MM.1S (cell line): Measurements from ENCODE around the gene ARHGAP42.
"Not testable (repeated sequence)": the region's sequence is repeated elsewhere in the genome, so short reads cannot be mapped to it uniquely, and the experiment has no call there.

Experiments used
- CTCF ChIP-seq: fragments of 300-600 bp; sonication (generic); IDR thresholded peaks from 2 replicates; pipeline ENCODE4 v1.5.1; 2016; ENCODE audit warnings: antibody characterized with exemption, low read length, mixed read lengths
- EZH2phosphoT487 ChIP-seq: fragments of 300-600 bp; sonication (generic); IDR thresholded peaks from 2 replicates; pipeline ENCODE4 v1.6.1; 2018; ENCODE audit warnings: antibody characterized with exemption, low read length

- not testable (repeated sequence) for TF ChIP-seq CTCF, EZH2phosphoT487
These were observed 62.9 kb downstream of the ARHGAP42 start for GRCh38 chr11:100749887-100750565.
